GM18511 (cell line): Measurements from ENCODE around the gene BCL6B.
"Not testable (repeated sequence)": the region's sequence is repeated elsewhere in the genome, so short reads cannot be mapped to it uniquely, and the experiment has no call there.

Source experiments
- ATAC-seq: cut with Tn5 transposase; IDR thresholded peaks from one replicate; pipeline ENCODE4 v1.9.1; 2021; ENCODE audit warnings: mild to moderate bottlenecking, moderate library complexity; ENCODE audit not compliant: unreplicated experiment

BCL6B gene

GRCh38 chr17:7022781-7023571 lies at the start of gene BCL6B:
BCL6B (plus strand) TSS chr17:7023050; CDS start chr17:7023672, 622 bp downstream.
- no peak for ATAC-seq

GRCh38 chr17:6979440-6979839 lies 43.4 kb upstream of the BCL6B start:
- not testable (repeated sequence) for ATAC-seq

- no peak for ATAC-seq
These were observed 41.4 kb upstream of the BCL6B start for GRCh38 chr17:6981426-6981825.

GRCh38 chr17:6985266-6985665 lies 37.6 kb upstream of the BCL6B start:
- ATAC-seq = no peak

- ATAC-seq = no peak
These were observed 36.2 kb upstream of the BCL6B start for GRCh38 chr17:6986676-6987075.

- ATAC-seq = no peak
These were observed 33.1 kb upstream of the BCL6B start for GRCh38 chr17:6989779-6990178.

GRCh38 chr17:6993613-6994056 lies 29.2 kb upstream of the BCL6B start:
- ATAC-seq = not testable (repeated sequence)

GRCh38 chr17:6994118-6994598 lies 28.7 kb upstream of the BCL6B start:
- no peak for ATAC-seq

GRCh38 chr17:6994666-6995256 lies 28.1 kb upstream of the BCL6B start:
- no peak for ATAC-seq

- ATAC-seq = no peak
These were observed 27.2 kb upstream of the BCL6B start, which contains the start of gene ALOX12 for GRCh38 chr17:6995500-6996255. ALOX12 (plus strand) TSS chr17:6996049; CDS start chr17:6996118, 69 bp downstream.

- no peak for ATAC-seq
These were observed 26.4 kb upstream of the BCL6B start for GRCh38 chr17:6996256-6997011.

GRCh38 chr17:6997171-6997570 lies 25.7 kb upstream of the BCL6B start:
- ATAC-seq = no peak

GRCh38 chr17:6998855-6999508 lies 23.9 kb upstream of the BCL6B start:
- no peak for ATAC-seq

GRCh38 chr17:7001318-7001961 lies 21.4 kb upstream of the BCL6B start:
- no peak for ATAC-seq

GRCh38 chr17:7002288-7003047 lies 20.4 kb upstream of the BCL6B start:
- ATAC-seq = no peak

GRCh38 chr17:7003745-7004144 lies 19.1 kb upstream of the BCL6B start:
- no peak for ATAC-seq

GRCh38 chr17:7004398-7005253 lies 18.2 kb upstream of the BCL6B start:
- ATAC-seq = no peak

GRCh38 chr17:7005716-7006115 lies 17.1 kb upstream of the BCL6B start:
- no peak for ATAC-seq
